ENCODE measurements around the gene POR.

DNA sequence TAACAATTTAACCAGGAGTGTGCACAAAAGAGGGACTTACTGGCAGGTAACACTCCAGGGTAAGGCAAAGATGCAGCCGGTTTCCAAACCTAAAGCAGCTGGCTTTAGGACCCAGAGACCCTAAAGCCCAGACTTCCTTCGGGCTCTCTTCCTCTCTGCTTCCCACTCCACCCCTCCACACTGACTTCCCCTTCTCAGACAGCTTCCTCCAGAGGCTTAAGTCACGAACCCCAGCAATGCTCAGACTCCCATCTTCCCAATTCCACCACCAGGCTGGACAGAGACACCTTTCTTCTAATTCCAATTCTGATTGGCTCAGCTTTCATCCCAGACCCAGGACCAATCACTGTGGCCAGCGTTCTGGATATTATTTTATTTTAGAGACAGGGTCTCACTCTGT, 108.0 kb downstream of the POR start:
- TF ChIP-seq POLR2A (IDR thresholded peaks at IDR 0.05), result no peak
- TF ChIP-seq, protein P1, sequence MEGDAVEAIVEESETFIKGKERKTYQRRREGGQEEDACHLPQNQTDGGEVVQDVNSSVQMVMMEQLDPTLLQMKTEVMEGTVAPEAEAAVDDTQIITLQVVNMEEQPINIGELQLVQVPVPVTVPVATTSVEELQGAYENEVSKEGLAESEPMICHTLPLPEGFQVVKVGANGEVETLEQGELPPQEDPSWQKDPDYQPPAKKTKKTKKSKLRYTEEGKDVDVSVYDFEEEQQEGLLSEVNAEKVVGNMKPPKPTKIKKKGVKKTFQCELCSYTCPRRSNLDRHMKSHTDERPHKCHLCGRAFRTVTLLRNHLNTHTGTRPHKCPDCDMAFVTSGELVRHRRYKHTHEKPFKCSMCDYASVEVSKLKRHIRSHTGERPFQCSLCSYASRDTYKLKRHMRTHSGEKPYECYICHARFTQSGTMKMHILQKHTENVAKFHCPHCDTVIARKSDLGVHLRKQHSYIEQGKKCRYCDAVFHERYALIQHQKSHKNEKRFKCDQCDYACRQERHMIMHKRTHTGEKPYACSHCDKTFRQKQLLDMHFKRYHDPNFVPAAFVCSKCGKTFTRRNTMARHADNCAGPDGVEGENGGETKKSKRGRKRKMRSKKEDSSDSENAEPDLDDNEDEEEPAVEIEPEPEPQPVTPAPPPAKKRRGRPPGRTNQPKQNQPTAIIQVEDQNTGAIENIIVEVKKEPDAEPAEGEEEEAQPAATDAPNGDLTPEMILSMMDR (IDR thresholded peaks at IDR 0.05), result no peak
